Measurements from ENCODE around the gene WDR70.

- TF ChIP-seq CTCF (IDR thresholded peaks at IDR 0.05) (no peak), EP300 (IDR thresholded peaks at IDR 0.05) (no peak), POLR2A (IDR thresholded peaks at IDR 0.05) (no peak)
These were observed 227.0 kb downstream of the WDR70 start for GRCh38 chr5:37606148-37606547.

All from suprapubic skin (tissue), 3 donors.